BLaER1 treated with 17β-estradiol and CSF1 and Interleukin-3, amounts not matched to agents 10 nM and 100 nM (cell line): Measurements from ENCODE around the gene MACROD1.

Source experiments
- H3K27ac ChIP-seq, 11 experiments: shearing (Covaris generic); formaldehyde crosslinking; 2 replicates each; pipeline ENCODE4 v1.8.1; 2022
- H3K27me3 ChIP-seq, 11 experiments: shearing (Covaris generic); formaldehyde crosslinking; 2 replicates each; pipeline ENCODE4 v1.8.1; 2022
- H3K36me3 ChIP-seq, 11 experiments: shearing (Covaris generic); formaldehyde crosslinking; 2 replicates each; pipeline ENCODE4 v1.8.1; 2022
- H3K4me1 ChIP-seq, 10 experiments: shearing (Covaris generic); formaldehyde crosslinking; 2 replicates each; pipeline ENCODE4 v1.8.1; 2022
- H3K4me2 ChIP-seq, 11 experiments: shearing (Covaris generic); formaldehyde crosslinking; 2 replicates each; pipeline ENCODE4 v1.8.1; 2022
- H3K4me3 ChIP-seq, 10 experiments: shearing (Covaris generic); formaldehyde crosslinking; 2 replicates each; pipeline ENCODE4 v1.8.1; 2022
- H3K9ac ChIP-seq, 11 experiments: shearing (Covaris generic); formaldehyde crosslinking; 2 replicates each; pipeline ENCODE4 v1.8.1; 2022
- H3K9me3 ChIP-seq, 11 experiments: shearing (Covaris generic); formaldehyde crosslinking; replicated peaks in 1 of 11; 2 replicates each; pipeline ENCODE4 v1.8.1; 2022
- H4K20me1 ChIP-seq, 11 experiments: shearing (Covaris generic); formaldehyde crosslinking; 2 replicates each; pipeline ENCODE4 v1.8.1; 2022
- Cebpa-rat ChIP-seq, 11 experiments: shearing (Covaris generic); IDR thresholded peaks; 2 replicates each; pipeline ENCODE4 v1.8.1; 2022

MACROD1 gene

GRCh38 chr11:64045700-64046099 lies 120.2 kb downstream of the MACROD1 start:
- no peaks in the 10 kb centered on the region for H3K9me3 ChIP-seq
- H3K4me1 ChIP-seq, result peaks cover 28 to 80% (median 67%) of the 10 kb centered on the region in 10 experiments
- H3K4me3 ChIP-seq, result no peak overlapping the region
- H4K20me1 ChIP-seq, result peaks cover 0 to 100% (median 39%) of the 10 kb centered on the region in 11 experiments; a peak in 13 of 22 replicates
- peak overlapping the region in 8 of 11 experiments; percentile 43 to 75 (median 70); a peak in 12 of 22 replicates for H3K4me2 ChIP-seq
- no peak overlapping the region for H3K27ac ChIP-seq
- peak overlapping the region in 1 of 11 experiments; percentile 9; a peak in 1 of 22 replicates for H3K9ac ChIP-seq
- no peaks in the 10 kb centered on the region for H3K36me3 ChIP-seq
- no peaks in the 10 kb centered on the region for H3K27me3 ChIP-seq
- no peak for TF ChIP-seq Cebpa-rat (IDR thresholded peaks at IDR 0.05)

- peak overlapping the region in 7 of 11 experiments; percentile 1 to 47 (median 26); a peak in 11 of 22 replicates for H3K9ac ChIP-seq
- no peak overlapping the region; a peak in 1 of 20 replicates for H3K4me3 ChIP-seq
- H4K20me1 ChIP-seq, result peaks cover 0 to 100% (median 48%) of the 10 kb centered on the region in 11 experiments; a peak in 15 of 22 replicates
- no peaks in the 10 kb centered on the region for H3K9me3 ChIP-seq
- no peaks in the 10 kb centered on the region for H3K27me3 ChIP-seq
- peak overlapping the region; percentile 16 to 75 (median 65) for H3K4me2 ChIP-seq
- no peaks in the 10 kb centered on the region for H3K36me3 ChIP-seq
- H3K27ac ChIP-seq, result peak overlapping the region in 3 of 11 experiments; percentile 11 to 30 (median 18); a peak in 1 of 22 replicates
- TF ChIP-seq Cebpa-rat (IDR thresholded peaks at IDR 0.05), result no peak
- peaks cover 28 to 80% (median 67%) of the 10 kb centered on the region in 10 experiments for H3K4me1 ChIP-seq
Measured at GRCh38 chr11:64044730-64045393, 121.1 kb downstream of the MACROD1 start.

DNA sequence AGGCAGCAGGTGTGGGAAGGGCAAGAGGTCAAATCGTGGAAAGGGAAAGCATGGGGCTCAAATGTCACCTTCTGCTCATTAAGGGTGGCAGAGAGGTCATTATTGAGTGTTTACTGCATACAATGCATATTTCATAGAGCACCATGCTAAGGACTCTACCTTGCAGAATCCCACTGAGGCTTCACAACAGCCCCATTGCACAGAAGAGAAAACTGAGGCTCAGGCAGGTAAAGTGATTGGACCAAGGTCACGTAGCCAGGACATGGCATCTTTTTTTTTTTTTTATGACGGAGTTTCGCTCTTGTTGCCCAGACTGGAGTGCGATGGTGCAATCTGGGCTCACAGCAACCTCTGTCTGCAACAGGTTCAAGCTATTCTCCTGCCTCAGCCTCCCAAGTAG lies 122.4 kb downstream of the MACROD1 start:
- no peak for TF ChIP-seq Cebpa-rat (IDR thresholded peaks at IDR 0.05)
- Histone ChIP-seq H3K36me3 (no peaks in the 10 kb centered on the region), H3K4me3 (no peak overlapping the region), H3K9me3 (no peaks in the 10 kb centered on the region), H4K20me1 (peaks cover 0 to 100% (median 46%) of the 10 kb centered on the region in 11 experiments; a peak in 16 of 22 replicates), H3K9ac (no peak overlapping the region), H3K27ac (no peak overlapping the region), H3K27me3 (no peaks in the 10 kb centered on the region), H3K4me2 (peak overlapping the region in 6 of 11 experiments; percentile 11 to 75 (median 41); a peak in 9 of 22 replicates), H3K4me1 (peaks cover 23 to 82% (median 67%) of the 10 kb centered on the region in 10 experiments)

GRCh38 chr11:64042301-64042700 lies 123.6 kb downstream of the MACROD1 start:
- TF ChIP-seq Cebpa-rat (IDR thresholded peaks at IDR 0.05), result no peak
- H3K4me3 ChIP-seq, result no peak overlapping the region
- H3K27ac ChIP-seq, result no peak overlapping the region; a peak in 1 of 22 replicates
- H4K20me1 ChIP-seq, result peaks cover under 1 to 100% (median 53%) of the 10 kb centered on the region in 11 experiments; a peak in 19 of 22 replicates
- no peaks in the 10 kb centered on the region for H3K36me3 ChIP-seq
- peak overlapping the region in 5 of 11 experiments; percentile 17 to 44 (median 31); a peak in 7 of 22 replicates for H3K4me2 ChIP-seq
- H3K27me3 ChIP-seq, result peaks cover 0 to 12% (median 0%) of the 10 kb centered on the region in 11 experiments; a peak in 8 of 22 replicates
- no peaks in the 10 kb centered on the region for H3K9me3 ChIP-seq
- H3K9ac ChIP-seq, result no peak overlapping the region
- peaks cover 11 to 82% (median 67%) of the 10 kb centered on the region in 10 experiments for H3K4me1 ChIP-seq

DNA sequence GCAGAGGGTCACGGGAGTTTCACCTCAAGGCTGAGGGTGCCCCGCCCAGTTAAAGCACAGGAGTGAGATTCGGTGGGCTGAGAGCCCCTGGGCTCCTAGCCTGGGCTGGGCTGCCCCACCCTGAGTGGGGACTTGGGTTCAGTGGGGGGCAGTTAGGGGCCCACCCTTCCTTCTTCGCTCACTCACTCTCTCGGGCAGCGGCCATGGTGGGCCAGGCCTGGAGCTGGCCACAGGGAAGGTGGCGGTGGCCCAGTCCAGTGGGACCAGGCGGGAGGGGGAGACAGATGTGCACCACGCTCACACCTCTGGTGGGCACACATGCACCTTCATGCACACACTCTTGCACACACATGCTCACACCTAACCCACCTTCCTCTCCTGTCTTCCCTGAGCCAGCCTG lies 124.1 kb downstream of the MACROD1 start:
- H3K9ac ChIP-seq, result no peak overlapping the region
- H3K36me3 ChIP-seq, result no peaks in the 10 kb centered on the region
- peaks cover 0 to 16% (median 0%) of the 10 kb centered on the region in 11 experiments; a peak in 8 of 22 replicates for H3K27me3 ChIP-seq
- H3K4me2 ChIP-seq, result peak overlapping the region in 4 of 11 experiments; percentile 17 to 44 (median 30); a peak in 4 of 22 replicates
- H3K4me1 ChIP-seq, result peaks cover 8 to 82% (median 68%) of the 10 kb centered on the region in 10 experiments; a peak in 19 of 20 replicates
- H3K9me3 ChIP-seq, result no peaks in the 10 kb centered on the region
- H4K20me1 ChIP-seq, result peaks cover 5 to 100% (median 58%) of the 10 kb centered on the region in 11 experiments; a peak in 20 of 22 replicates
- TF ChIP-seq Cebpa-rat (IDR thresholded peaks at IDR 0.05), result no peak
- no peak overlapping the region for H3K27ac ChIP-seq
- no peak overlapping the region for H3K4me3 ChIP-seq

DNA sequence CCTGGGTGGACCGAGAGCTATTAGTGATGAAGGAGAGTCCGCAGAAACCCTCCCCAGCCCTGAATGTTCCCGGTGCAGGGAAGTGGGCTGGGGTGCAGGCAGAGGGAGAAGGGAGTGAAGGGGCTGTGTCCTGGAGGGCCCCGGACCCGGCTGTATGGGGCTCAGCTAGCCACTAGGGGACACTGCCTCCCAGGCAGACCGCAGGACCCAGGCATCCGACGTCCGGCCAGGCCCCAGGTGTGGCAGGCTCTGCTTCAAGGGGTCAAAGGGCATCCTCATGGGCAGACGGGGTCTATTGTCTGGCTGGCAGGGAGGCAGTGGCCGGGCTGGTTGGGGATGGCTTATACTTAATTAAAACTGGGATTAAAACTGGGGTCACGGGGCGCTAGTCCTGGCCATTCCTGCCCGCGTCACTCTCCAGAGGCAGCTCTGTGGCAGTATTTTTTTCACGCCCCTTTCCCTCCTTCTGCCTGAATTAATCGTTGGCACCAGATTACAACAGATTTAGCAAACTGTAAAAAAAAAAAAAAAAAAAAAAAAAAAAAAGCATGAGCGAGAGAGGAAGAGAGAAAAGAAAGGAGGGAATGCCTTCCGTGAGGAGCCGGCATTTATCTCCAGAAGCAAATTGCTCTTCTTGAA lies 125.1 kb downstream of the MACROD1 start:
- H3K36me3 ChIP-seq, result no peaks in the 10 kb centered on the region
- H3K4me1 ChIP-seq, result peaks cover 8 to 84% (median 63%) of the 10 kb centered on the region in 10 experiments; a peak in 19 of 20 replicates
- H3K27ac ChIP-seq, result no peak overlapping the region
- TF ChIP-seq Cebpa-rat (IDR thresholded peaks at IDR 0.05), result no peak
- no peak overlapping the region for H3K9ac ChIP-seq
- peaks cover 0 to 27% (median 3%) of the 10 kb centered on the region in 11 experiments; a peak in 14 of 22 replicates for H3K27me3 ChIP-seq
- no peaks in the 10 kb centered on the region for H3K9me3 ChIP-seq
- H4K20me1 ChIP-seq, result peaks cover 15 to 99% (median 58%) of the 10 kb centered on the region in 11 experiments; a peak in 20 of 22 replicates
- H3K4me3 ChIP-seq, result no peak overlapping the region
- H3K4me2 ChIP-seq, result 0 out of 22 replicates have a peak overlapping the region, but pooled peaks of 1 of the 11 experiments have one; percentile 3

GRCh38 chr11:64039012-64039665 lies 126.8 kb downstream of the MACROD1 start:
- H3K4me2 ChIP-seq, result peak overlapping the region in 4 of 11 experiments; percentile 24 to 98 (median 88); a peak in 6 of 22 replicates
- H3K9me3 ChIP-seq, result no peaks in the 10 kb centered on the region
- H3K27ac ChIP-seq, result no peak overlapping the region
- H3K27me3 ChIP-seq, result peaks cover 11 to 41% (median 16%) of the 10 kb centered on the region in 11 experiments; a peak in 20 of 22 replicates
- H3K9ac ChIP-seq, result peak overlapping the region in 2 of 11 experiments; percentile 7 to 41; a peak in 2 of 22 replicates
- H4K20me1 ChIP-seq, result peaks cover 27 to 95% (median 55%) of the 10 kb centered on the region in 11 experiments; a peak in 20 of 22 replicates
- peaks cover 9 to 80% (median 59%) of the 10 kb centered on the region in 10 experiments for H3K4me1 ChIP-seq
- no peak overlapping the region for H3K4me3 ChIP-seq
- TF ChIP-seq Cebpa-rat (IDR thresholded peaks at IDR 0.05), result no peak
- no peaks in the 10 kb centered on the region for H3K36me3 ChIP-seq

DNA sequence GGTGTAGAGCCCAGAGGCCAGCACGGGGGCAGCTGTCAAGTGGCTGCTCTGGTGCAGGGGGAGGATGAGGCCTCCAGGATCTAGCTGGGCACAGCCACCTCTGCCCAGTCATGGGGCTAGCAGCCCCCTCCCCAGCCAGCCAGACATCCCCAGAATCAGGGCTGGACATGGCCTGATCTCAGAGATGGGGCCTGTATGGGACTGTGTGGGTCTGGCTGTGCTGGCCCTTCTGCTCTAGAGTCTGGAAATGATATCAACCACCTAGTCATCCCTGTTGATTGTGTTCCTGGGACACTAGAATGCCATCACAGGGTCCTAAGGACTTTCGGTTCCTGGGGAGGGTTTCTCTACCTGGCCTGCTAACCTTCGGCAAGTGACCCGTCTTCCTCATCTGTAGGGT lies 127.4 kb downstream of the MACROD1 start:
- Histone ChIP-seq H3K9me3 (no peaks in the 10 kb centered on the region), H3K27me3 (peaks cover 11 to 47% (median 16%) of the 10 kb centered on the region in 11 experiments; a peak in 20 of 22 replicates), H4K20me1 (peaks cover 27 to 93% (median 60%) of the 10 kb centered on the region in 11 experiments; a peak in 20 of 22 replicates), H3K36me3 (no peaks in the 10 kb centered on the region), H3K4me3 (no peak overlapping the region), H3K9ac (peak overlapping the region in 2 of 11 experiments; percentile 0 to 84; a peak in 2 of 22 replicates), H3K4me2 (peak overlapping the region in 7 of 11 experiments; percentile 82 to 100 (median 99); a peak in 11 of 22 replicates), H3K4me1 (peaks cover 9 to 80% (median 58%) of the 10 kb centered on the region in 10 experiments), H3K27ac (no peak overlapping the region)
- TF ChIP-seq Cebpa-rat (IDR thresholded peaks at IDR 0.05), result no peak
